Fibroblast of the aortic adventitia (primary cell): ENCODE results near the gene DHCR24. TPM values are rescaled to one million over a fixed set of nuclear protein-coding genes. Genes with fewer than 3 reads are reported as not detected.

Source experiments
- DNase-seq: peaks from one replicate; pipeline ENCODE4 v3.0.0-alpha.2; 2010; ENCODE audit warnings: low read depth
- H3K4me3 ChIP-seq: 2 replicates; pipeline ENCODE4 v1.5.1; 2011; ENCODE audit warnings: low read depth, mild to moderate bottlenecking, control low read depth, low read length, moderate library complexity
- CTCF ChIP-seq: IDR thresholded peaks from 2 replicates; pipeline ENCODE4 v1.5.1; 2011; ENCODE audit warnings: mild to moderate bottlenecking, low read length, control low read depth, inconsistent platforms; ENCODE audit not compliant: insufficient read depth
- total RNA-seq: library from RNA; depleted of rRNA; stranded (reverse); fragments of >200 nt; gene quantifications from 2 replicates; pipeline ENCODE4 v1.2.3, GENCODE V29; 2012; ENCODE audit warnings: low replicate concordance

The DHCR24 gene
- total RNA-seq, 1 donor: 123 TPM

- no peak for DNase-seq
- no peak overlapping the region for H3K4me3 ChIP-seq
- no peak for TF ChIP-seq CTCF
Measured at GRCh38 chr1:54836594-54836993, 50.4 kb downstream of the DHCR24 start.

- TF ChIP-seq CTCF: no peak
- no peak overlapping the region for H3K4me3 ChIP-seq
- DNase-seq: no peak
Measured at GRCh38 chr1:54835970-54836369, 51.0 kb downstream of the DHCR24 start.

- TF ChIP-seq CTCF: no peak
Measured at GRCh38 chr1:54835131-54835898, 51.7 kb downstream of the DHCR24 start.

GRCh38 chr1:54834007-54834541 lies 52.9 kb downstream of the DHCR24 start:
- DNase-seq: no peak
- no peak for TF ChIP-seq CTCF
- H3K4me3 ChIP-seq: no peak overlapping the region

More at GRCh38 chr1:54835131-54835898, 51.7 kb downstream of the DHCR24 start:
- no peak overlapping the region for H3K4me3 ChIP-seq
- no peak for DNase-seq

- no peak for TF ChIP-seq CTCF
- DNase-seq: no peak
- H3K4me3 ChIP-seq: no peak overlapping the region
Measured at GRCh38 chr1:54833121-54833520, 53.9 kb downstream of the DHCR24 start.

- no peak overlapping the region for H3K4me3 ChIP-seq
- no peak for DNase-seq
- TF ChIP-seq CTCF: no peak
Measured at GRCh38 chr1:54826226-54826816, 60.7 kb downstream of the DHCR24 start.
